WTC11 (cell line): ENCODE data around the gene MPV17L2. TPM values are rescaled to one million over a fixed set of nuclear protein-coding genes. Genes with fewer than 3 reads are reported as not detected.

Experiments
- ATAC-seq: fragments of 200-7000 bp; cut with Tn5 transposase; 2 replicates; pipeline ENCODE4 v1.10.0; 2021; ENCODE audit warnings: mild to moderate bottlenecking, moderate library complexity
- CTCF ChIA-PET: fragments of 300-600 bp; sonication (Branson Sonifier 250); formaldehyde crosslinking; loops from one replicate; lab custom pipeline; 2021; ENCODE audit warnings: antibody characterized with exemption; lab: Charles Lee
- POLR2A ChIA-PET: fragments of 350-600 bp; sonication (Branson Sonifier 250); formaldehyde crosslinking; loops from one replicate; lab custom pipeline; 2021; ENCODE audit warnings: antibody characterized with exemption; lab: Charles Lee
- DNase-seq: peaks from one replicate; pipeline ENCODE4 v3.0.0; 2021; ENCODE audit warnings: low spot score
- H3K27ac Mint-ChIP-seq: 2 replicates; pipeline ENCODE4 v1.8.0; 2021; ENCODE audit warnings: mixed read lengths
- H3K27me3 Mint-ChIP-seq: 2 replicates; pipeline ENCODE4 v1.8.0; 2021; ENCODE audit warnings: low read depth, mild to moderate bottlenecking, moderate library complexity, mixed read lengths
- H3K36me3 Mint-ChIP-seq: 2 replicates; pipeline ENCODE4 v1.8.0; 2021; ENCODE audit warnings: mixed read lengths
- H3K4me1 Mint-ChIP-seq: 2 replicates; pipeline ENCODE4 v1.8.0; 2022; ENCODE audit warnings: mixed read lengths
- H3K4me3 Mint-ChIP-seq: 2 replicates; pipeline ENCODE4 v1.8.0; 2021; ENCODE audit warnings: mild to moderate bottlenecking, moderate library complexity, mixed read lengths
- H3K9me3 Mint-ChIP-seq: 2 replicates; pipeline ENCODE4 v1.8.0; 2021; ENCODE audit warnings: mixed read lengths
- CDX4 ChIP-seq: fragments of 250-450 bp; sonication (Bioruptor Pico); IDR thresholded peaks from 2 replicates; pipeline ENCODE4 v1.9.0; 2021; ENCODE audit warnings: moderate library complexity, mild to moderate bottlenecking, inconsistent platforms, borderline replicate concordance
- CREM ChIP-seq: sonication (generic); formaldehyde crosslinking; IDR thresholded peaks from 2 replicates; pipeline ENCODE4 v1.8.1; 2022; ENCODE audit warnings: mild to moderate bottlenecking, missing genetic modification reagents, moderate library complexity
- E2F5 ChIP-seq: sonication (generic); formaldehyde crosslinking; IDR thresholded peaks from 2 replicates; pipeline ENCODE4 v1.8.1; 2022; ENCODE audit warnings: mild to moderate bottlenecking, moderate library complexity, missing genetic modification reagents
- ESRRA ChIP-seq: sonication (generic); formaldehyde crosslinking; IDR thresholded peaks from 2 replicates; pipeline ENCODE4 v1.8.1; 2022; ENCODE audit warnings: mild to moderate bottlenecking, missing genetic modification reagents, borderline replicate concordance
- FOXJ3 ChIP-seq: sonication (generic); formaldehyde crosslinking; IDR thresholded peaks from 2 replicates; pipeline ENCODE4 v1.9.0; 2021; ENCODE audit warnings: missing genetic modification reagents, mild to moderate bottlenecking, borderline replicate concordance
- HMGXB4 ChIP-seq: sonication (generic); formaldehyde crosslinking; IDR thresholded peaks from 2 replicates; pipeline ENCODE4 v1.8.1; 2023; ENCODE audit warnings: mild to moderate bottlenecking, moderate library complexity, missing genetic modification reagents
- MLX ChIP-seq: sonication (generic); formaldehyde crosslinking; IDR thresholded peaks from 2 replicates; pipeline ENCODE4 v1.8.1; 2023; ENCODE audit warnings: mild to moderate bottlenecking, missing genetic modification reagents, moderate library complexity
- MYBL2 ChIP-seq: sonication (generic); formaldehyde crosslinking; IDR thresholded peaks from 2 replicates; pipeline ENCODE4 v1.8.1; 2023; ENCODE audit warnings: mild to moderate bottlenecking, moderate library complexity, missing genetic modification reagents
- NR2C2 ChIP-seq: sonication (generic); formaldehyde crosslinking; IDR thresholded peaks from 2 replicates; pipeline ENCODE4 v1.8.0; 2022; ENCODE audit warnings: mild to moderate bottlenecking, missing genetic modification reagents
- PREB ChIP-seq: sonication (generic); formaldehyde crosslinking; IDR thresholded peaks from 2 replicates; pipeline ENCODE4 v1.8.1; 2022; ENCODE audit warnings: mild to moderate bottlenecking, missing genetic modification reagents, moderate library complexity, borderline replicate concordance
- PRRX2 ChIP-seq: fragments of 250-450 bp; sonication (Bioruptor Pico); IDR thresholded peaks from 2 replicates; pipeline ENCODE4 v1.8.0; 2021; ENCODE audit warnings: mild to moderate bottlenecking
- TEAD4 ChIP-seq: sonication (generic); formaldehyde crosslinking; IDR thresholded peaks from 2 replicates; pipeline ENCODE4 v1.8.0; 2022; ENCODE audit warnings: mild to moderate bottlenecking, missing genetic modification reagents
- ZNF232 ChIP-seq: sonication (generic); formaldehyde crosslinking; IDR thresholded peaks from 2 replicates; pipeline ENCODE4 v1.8.0; 2022; ENCODE audit warnings: mild to moderate bottlenecking, missing genetic modification reagents
- total RNA-seq: library from RNA; stranded (reverse); gene quantifications from 3 replicates; pipeline ENCODE4 v1.2.3, GENCODE V29; 2021
- TF ChIP-seq, protein P1 (sequence below): sonication (generic); formaldehyde crosslinking; IDR thresholded peaks from 2 replicates; pipeline ENCODE4 v1.8.1; 2023; ENCODE audit warnings: mild to moderate bottlenecking, missing genetic modification reagents

Gene MPV17L2
- total RNA-seq, 1 experiment from 2014 or later = 29.8 TPM

DNA sequence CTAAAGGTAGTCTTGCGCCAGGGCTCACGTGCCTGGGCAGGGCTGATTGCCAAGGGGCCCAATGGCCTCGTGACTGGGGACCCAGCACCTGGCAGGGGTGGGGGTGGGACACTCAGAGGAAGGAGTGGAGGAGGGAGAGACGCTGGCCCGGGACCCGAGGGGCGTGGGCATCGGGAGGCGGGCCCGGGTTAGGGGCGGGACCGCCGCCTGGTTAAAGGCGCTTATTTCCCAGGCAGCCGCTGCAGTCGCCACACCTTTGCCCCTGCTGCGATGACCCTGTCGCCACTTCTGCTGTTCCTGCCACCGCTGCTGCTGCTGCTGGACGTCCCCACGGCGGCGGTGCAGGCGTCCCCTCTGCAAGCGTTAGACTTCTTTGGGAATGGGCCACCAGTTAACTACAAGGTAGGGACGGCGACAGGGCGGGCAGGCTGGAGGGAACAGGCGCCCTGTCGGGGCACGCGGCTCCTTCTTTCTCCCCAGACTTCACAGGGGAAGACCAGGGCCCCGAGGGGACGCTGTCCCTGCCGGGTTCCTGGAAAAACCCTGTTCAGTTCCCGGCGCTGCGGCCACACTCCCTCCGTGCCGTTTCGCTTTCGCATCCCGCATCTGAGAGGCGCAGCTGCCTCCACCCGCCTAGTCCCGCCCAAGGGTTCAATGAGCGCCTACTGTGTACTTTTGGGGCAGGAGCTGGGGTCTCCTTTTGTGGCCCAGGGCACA is 19.3 kb upstream of the MPV17L2 start, which contains the start of gene IFI30 (continued):
- TF ChIP-seq MLX (no peak), PRRX2 (CRISPR knock-in tag) (no peak)

GRCh38 chr19:18174983-18175382 is 18.0 kb upstream of the MPV17L2 start:
- ChIA-PET CTCF (interaction anchor here (0.7 to 3.6 kb wide), 6 partner anchors 13 to 153 kb away, joined by 3 to 14 read pairs (median 3); partner anchors contain the start of gene MPV17L2), POLR2A (no interaction called here)
- peaks cover 19% of the 10 kb centered on the region for H3K27me3 Mint-ChIP-seq
- TF ChIP-seq ZNF232 (CRISPR knock-in tag) (no peak), TEAD4 (no peak), FOXJ3 (CRISPR knock-in tag) (no peak), ESRRA (CRISPR knock-in tag) (no peak)
- peaks cover 9% of the 10 kb centered on the region for H3K4me1 Mint-ChIP-seq
- peaks cover 8% of the 10 kb centered on the region for H3K36me3 Mint-ChIP-seq
- H3K9me3 Mint-ChIP-seq = no peaks in the 10 kb centered on the region
- H3K4me3 Mint-ChIP-seq = no peak overlapping the region; the same call in 1 of the 2 replicates
- ATAC-seq = no peak
- no peak for DNase-seq
- no peak overlapping the region for H3K27ac Mint-ChIP-seq

DNA sequence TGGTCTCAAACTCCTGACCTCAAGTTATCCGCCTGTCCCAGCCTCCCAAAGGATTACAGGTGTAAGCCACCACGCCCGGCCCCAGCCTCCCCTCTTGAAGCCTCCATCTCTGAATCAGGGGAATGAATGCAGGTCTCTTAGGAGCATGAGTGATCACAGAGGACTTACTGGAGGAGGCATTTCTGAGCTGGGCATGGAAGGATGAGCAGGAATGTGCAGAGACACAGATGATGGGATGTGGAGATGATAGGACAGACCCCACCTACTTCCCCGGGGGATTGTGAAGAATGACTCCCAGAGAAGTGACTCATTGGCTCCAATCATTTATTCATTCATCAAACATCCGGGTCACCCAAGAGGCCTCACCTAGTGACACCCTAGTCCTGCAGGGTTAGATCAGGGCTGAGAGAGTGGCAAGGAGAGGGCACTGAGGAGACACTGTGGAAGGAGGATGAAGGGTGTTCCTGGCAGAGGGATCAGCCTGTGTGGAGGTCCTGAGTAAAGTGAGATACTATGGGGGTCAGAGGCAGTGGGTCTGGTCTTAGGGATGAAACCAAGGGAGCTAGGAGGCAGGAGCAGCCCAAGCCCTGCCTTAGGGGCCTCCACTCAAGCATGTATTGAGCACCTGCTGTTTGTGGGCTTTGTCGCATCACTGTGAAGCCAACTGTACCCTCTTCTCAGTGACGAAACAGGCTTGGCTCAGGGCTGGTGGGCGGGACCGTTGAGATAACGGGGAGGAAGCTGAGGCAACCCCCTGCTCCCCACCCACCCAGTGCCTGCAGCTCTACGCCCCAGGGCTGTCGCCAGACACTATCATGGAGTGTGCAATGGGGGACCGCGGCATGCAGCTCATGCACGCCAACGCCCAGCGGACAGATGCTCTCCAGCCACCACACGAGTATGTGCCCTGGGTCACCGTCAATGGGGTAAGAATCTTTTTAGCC is 16.4 kb upstream of the MPV17L2 start:
- POLR2A ChIA-PET = no interaction called here
- Mint-ChIP-seq H3K36me3 (no peaks in the 10 kb centered on the region; the same call in 1 of the 2 replicates), H3K4me3 (no peak overlapping the region), H3K27me3 (peaks cover 19% of the 10 kb centered on the region), H3K4me1 (peaks cover 9% of the 10 kb centered on the region), H3K27ac (no peak overlapping the region), H3K9me3 (no peaks in the 10 kb centered on the region)
- ATAC-seq = no peak
- CTCF ChIA-PET = interaction anchor here (0.6 to 3.6 kb wide), 4 partner anchors 9 to 15 kb away, joined by 3 to 14 read pairs (median 5); partner anchors contain the start of gene MPV17L2
- no peak for DNase-seq
- TF ChIP-seq E2F5 (CRISPR knock-in tag) (no peak), CREM (no peak), MYBL2 (CRISPR knock-in tag) (no peak), PRRX2 (CRISPR knock-in tag) (no peak), CDX4 (CRISPR knock-in tag) (no peak), NR2C2 (no peak), PREB (CRISPR knock-in tag) (no peak), ESRRA (CRISPR knock-in tag) (no peak), HMGXB4 (CRISPR knock-in tag) (no peak)
- TF ChIP-seq, protein P1, sequence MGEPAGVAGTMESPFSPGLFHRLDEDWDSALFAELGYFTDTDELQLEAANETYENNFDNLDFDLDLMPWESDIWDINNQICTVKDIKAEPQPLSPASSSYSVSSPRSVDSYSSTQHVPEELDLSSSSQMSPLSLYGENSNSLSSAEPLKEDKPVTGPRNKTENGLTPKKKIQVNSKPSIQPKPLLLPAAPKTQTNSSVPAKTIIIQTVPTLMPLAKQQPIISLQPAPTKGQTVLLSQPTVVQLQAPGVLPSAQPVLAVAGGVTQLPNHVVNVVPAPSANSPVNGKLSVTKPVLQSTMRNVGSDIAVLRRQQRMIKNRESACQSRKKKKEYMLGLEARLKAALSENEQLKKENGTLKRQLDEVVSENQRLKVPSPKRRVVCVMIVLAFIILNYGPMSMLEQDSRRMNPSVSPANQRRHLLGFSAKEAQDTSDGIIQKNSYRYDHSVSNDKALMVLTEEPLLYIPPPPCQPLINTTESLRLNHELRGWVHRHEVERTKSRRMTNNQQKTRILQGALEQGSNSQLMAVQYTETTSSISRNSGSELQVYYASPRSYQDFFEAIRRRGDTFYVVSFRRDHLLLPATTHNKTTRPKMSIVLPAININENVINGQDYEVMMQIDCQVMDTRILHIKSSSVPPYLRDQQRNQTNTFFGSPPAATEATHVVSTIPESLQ = no peak
- TF ChIP-seq, all 79 proteins: peak for 0
